PFSK-1 (cell line): ENCODE data around the gene KCNQ1.

Experiments used
- POLR2AphosphoS5 ChIP-seq: IDR thresholded peaks from 2 replicates; pipeline ENCODE4 v1.6.1; 2012; ENCODE audit warnings: low read depth, mild to moderate bottlenecking, control low read depth, low read length, moderate library complexity
- REST ChIP-seq, 2 experiments: IDR thresholded peaks; 2 replicates each; pipeline versions ENCODE4 v1.6.1 to v1.8.0; 2011 to 2012; ENCODE audit warnings: low read depth in 2 of 2, low read length in 2 of 2, control low read depth in 1 of 2, inconsistent platforms in 1 of 2, mild to moderate bottlenecking in 1 of 2, moderate library complexity in 1 of 2; ENCODE audit not compliant: insufficient read depth in 1 of 2
- SIN3A ChIP-seq: IDR thresholded peaks from 2 replicates; pipeline ENCODE4 v1.6.1; 2012; ENCODE audit warnings: mild to moderate bottlenecking, low read length, moderate library complexity, borderline replicate concordance; ENCODE audit not compliant: insufficient read depth
- TAF1 ChIP-seq: IDR thresholded peaks from 2 replicates; pipeline ENCODE4 v1.6.1; 2012; ENCODE audit warnings: low read length, control low read depth, borderline replicate concordance; ENCODE audit not compliant: insufficient read depth

- TF ChIP-seq TAF1, result no peak
- no peak for TF ChIP-seq REST (IDR thresholded peaks at IDR 0.05; ENCODE audit: insufficient read depth in 1 of 2, low read depth in 2 of 2, low read length in 2 of 2)
- TF ChIP-seq POLR2AphosphoS5, result no peak
- no peak for TF ChIP-seq SIN3A
These were observed 227.9 kb downstream of the KCNQ1 start for GRCh38 chr11:2672553-2673249.
